Measurements from ENCODE around the gene ARHGAP12.

GRCh38 chr10:31819391-31819820 is 109.2 kb downstream of the ARHGAP12 start:
- TF ChIP-seq CTCF (IDR thresholded peaks at IDR 0.05 in 8 of 11, conservative IDR thresholded peaks at IDR 0.05 in 3 of 11) (no peak), POLR2A (IDR thresholded peaks at IDR 0.05) (no peak), POLR2AphosphoS5 (IDR thresholded peaks at IDR 0.05) (no peak)

All from spleen (tissue), 7 donors.